H1 (cell line): ENCODE data around the gene TPRN. TPM values are rescaled to one million over a fixed set of nuclear protein-coding genes. Genes with fewer than 3 reads are reported as not detected.

Experiments used
- CTBP2 ChIP-seq: IDR thresholded peaks from 2 replicates; pipeline ENCODE4 v1.7.0; 2011; ENCODE audit warnings: borderline replicate concordance, mild to moderate bottlenecking, moderate library complexity, mixed read lengths, low read length; ENCODE audit not compliant: insufficient read depth, insufficient read length
- HDAC2 ChIP-seq, 2 experiments: fragments of 300-600 bp in 1 of 2; sonication (generic) in 1 of 2; IDR thresholded peaks; 2 replicates each; pipeline ENCODE4 v1.6.1; 2011 to 2012; ENCODE audit warnings: low read depth in 2 of 2, low read length in 2 of 2, mild to moderate bottlenecking in 2 of 2, moderate library complexity in 2 of 2, borderline replicate concordance in 1 of 2, inconsistent platforms in 1 of 2
- PHF8 ChIP-seq: fragments of 200-600 bp; sonication (generic); conservative IDR thresholded peaks from 2 replicates; pipeline ENCODE4 v1.7.1; 2012; ENCODE audit warnings: low read depth, mild to moderate bottlenecking, inconsistent platforms, low read length, moderate library complexity
- RBBP5 ChIP-seq: IDR thresholded peaks from 2 replicates; pipeline ENCODE4 v1.7.1; 2012; ENCODE audit warnings: low read depth, mild to moderate bottlenecking, inconsistent platforms, low read length, moderate library complexity, borderline replicate concordance
- SP2 ChIP-seq: IDR thresholded peaks from 2 replicates; pipeline ENCODE4 v1.6.1; 2012; ENCODE audit warnings: mild to moderate bottlenecking, low read length, inconsistent platforms
- polyA plus RNA-seq, 7 experiments: library from polyadenylated mRNA; depleted of rRNA in 3 of 7; stranded (reverse) in 5 of 7; unstranded in 2 of 7; fragments of >200 nt in 5 of 7; fragments of 200-250 nt in 2 of 7; gene quantifications; 1 replicate in 5 of 7; 2 replicates in 1 of 7; 4 replicates in 1 of 7; pipeline versions ENCODE4 v1.2.1 to v1.2.3, GENCODE V29; 2011 to 2013; ENCODE audit warnings: missing spikeins in 2 of 7, mixed read lengths in 2 of 7
- total RNA-seq: library from RNA; stranded (reverse); fragmentation: NEBNext Ultra II Directional; extraction: Animal tissue kit (Norgen Biotek cat#: 25700); gene quantifications from 2 replicates; pipeline ENCODE4 v1.2.1, GENCODE V29; 2021

TPRN gene
- total and polyA plus RNA-seq, 2 of the 8 experiments (the other 6 are each of a cell fraction or from before 2014, with no cell fraction given): 9.7 to 23.2 TPM

GRCh38 chr9:137194388-137194787 lies 6.2 kb downstream of the TPRN start (continued):
- no peak for TF ChIP-seq PHF8
- TF ChIP-seq RBBP5: no peak
- no peak for TF ChIP-seq SP2
- TF ChIP-seq HDAC2 (IDR thresholded peaks at IDR 0.05; ENCODE audit: borderline replicate concordance in 1 of 2, low read depth in 2 of 2, low read length in 2 of 2): no peak
- TF ChIP-seq CTBP2: no peak
